Measurements from ENCODE around the gene ASTN2.

DNA sequence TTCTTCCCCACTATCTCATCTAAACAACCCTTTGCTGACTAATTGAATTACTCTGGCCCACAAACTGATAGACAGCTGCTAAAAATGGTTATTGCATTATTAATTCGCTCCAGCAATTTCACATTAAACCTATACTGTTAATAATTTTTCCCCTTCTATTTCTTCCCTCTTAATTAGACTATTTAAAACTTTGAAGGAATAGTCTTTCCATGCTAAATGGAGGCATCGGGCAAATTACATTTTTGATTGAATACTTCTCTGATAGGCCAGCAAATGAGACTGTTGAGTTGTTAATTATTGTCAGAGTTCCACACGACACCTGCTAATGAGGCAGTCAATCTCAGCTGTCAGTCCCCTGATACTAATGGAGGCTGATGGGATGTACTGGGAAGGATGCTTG, 485.2 kb downstream of the ASTN2 start:
- no peak for TF ChIP-seq POLR2A (IDR thresholded peaks at IDR 0.05)
- TF ChIP-seq, protein P1, sequence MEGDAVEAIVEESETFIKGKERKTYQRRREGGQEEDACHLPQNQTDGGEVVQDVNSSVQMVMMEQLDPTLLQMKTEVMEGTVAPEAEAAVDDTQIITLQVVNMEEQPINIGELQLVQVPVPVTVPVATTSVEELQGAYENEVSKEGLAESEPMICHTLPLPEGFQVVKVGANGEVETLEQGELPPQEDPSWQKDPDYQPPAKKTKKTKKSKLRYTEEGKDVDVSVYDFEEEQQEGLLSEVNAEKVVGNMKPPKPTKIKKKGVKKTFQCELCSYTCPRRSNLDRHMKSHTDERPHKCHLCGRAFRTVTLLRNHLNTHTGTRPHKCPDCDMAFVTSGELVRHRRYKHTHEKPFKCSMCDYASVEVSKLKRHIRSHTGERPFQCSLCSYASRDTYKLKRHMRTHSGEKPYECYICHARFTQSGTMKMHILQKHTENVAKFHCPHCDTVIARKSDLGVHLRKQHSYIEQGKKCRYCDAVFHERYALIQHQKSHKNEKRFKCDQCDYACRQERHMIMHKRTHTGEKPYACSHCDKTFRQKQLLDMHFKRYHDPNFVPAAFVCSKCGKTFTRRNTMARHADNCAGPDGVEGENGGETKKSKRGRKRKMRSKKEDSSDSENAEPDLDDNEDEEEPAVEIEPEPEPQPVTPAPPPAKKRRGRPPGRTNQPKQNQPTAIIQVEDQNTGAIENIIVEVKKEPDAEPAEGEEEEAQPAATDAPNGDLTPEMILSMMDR (IDR thresholded peaks at IDR 0.05) = no peak

Data from right lobe of liver (tissue), 4 donors.